Neural cell (in vitro differentiated cells): ENCODE data around the gene RPS6KC1. TPM values are rescaled to one million over a fixed set of nuclear protein-coding genes. Genes with fewer than 3 reads are reported as not detected.

Source experiments
- H2AFZ ChIP-seq: fragments of 200-600, 300-800 bp; sonication (generic), shearing (Covaris generic); 2 replicates; pipeline ENCODE4 v1.6.0; 2014; ENCODE audit warnings: low read depth, mild to moderate bottlenecking, antibody characterized with exemption, low read length, moderate library complexity
- H3F3A ChIP-seq: fragments of 200-600 bp; shearing (Covaris generic); 2 replicates; pipeline ENCODE4 v1.6.1; 2016; ENCODE audit warnings: mild to moderate bottlenecking, moderate library complexity, mixed read lengths, antibody characterized with exemption, low read length; ENCODE audit not compliant: insufficient read depth, poor library complexity, severe bottlenecking
- H3K27ac ChIP-seq: fragments of 200-600, 300-800 bp; sonication (generic), shearing (Covaris generic); 2 replicates; pipeline ENCODE4 v1.5.1; 2014; ENCODE audit warnings: mild to moderate bottlenecking, low read length, moderate library complexity
- H3K27me3 ChIP-seq: fragments of 300-800, 200-600 bp; sonication (generic), shearing (Covaris generic); 2 replicates; pipeline ENCODE4 v1.6.0; 2014; ENCODE audit warnings: mild to moderate bottlenecking, low read depth, low read length, moderate library complexity; ENCODE audit not compliant: insufficient read depth
- H3K36me3 ChIP-seq: fragments of 300-800, 200-600 bp; sonication (generic), shearing (Covaris generic); 2 replicates; pipeline ENCODE4 v1.5.1; 2014; ENCODE audit warnings: mild to moderate bottlenecking, antibody characterized with exemption, low read length, moderate library complexity; ENCODE audit not compliant: insufficient read depth
- H3K4me2 ChIP-seq: fragments of 300-800, 200-600 bp; sonication (generic), shearing (Covaris generic); 2 replicates; pipeline ENCODE4 v1.6.0; 2014; ENCODE audit warnings: mild to moderate bottlenecking, low read length
- H3K4me3 ChIP-seq: fragments of 300-800, 200-600 bp; sonication (generic), shearing (Covaris generic); 2 replicates; pipeline ENCODE4 v1.5.1; 2014; ENCODE audit warnings: mild to moderate bottlenecking, low read length, moderate library complexity
- H3K79me2 ChIP-seq: fragments of 200-600 bp; shearing (Covaris generic); replicated peaks from 2 replicates; pipeline ENCODE4 v1.6.0; 2014; ENCODE audit warnings: mild to moderate bottlenecking, low read length, moderate library complexity; ENCODE audit not compliant: insufficient read depth
- H3K9ac ChIP-seq: fragments of 300-800, 200-600 bp; sonication (generic), shearing (Covaris generic); 2 replicates; pipeline ENCODE4 v1.6.1; 2016; ENCODE audit warnings: mild to moderate bottlenecking, low read length, mixed read lengths
- H3K9me2 ChIP-seq: fragments of 200-600 bp; shearing (Covaris generic); 2 replicates; pipeline ENCODE4 v1.6.1; 2016; ENCODE audit warnings: mild to moderate bottlenecking, low read length, mixed read lengths; ENCODE audit not compliant: insufficient read depth
- H3K9me3 ChIP-seq: fragments of 200-600, 300-800 bp; sonication (generic), shearing (Covaris generic); 2 replicates; pipeline ENCODE4 v1.6.1; 2016; ENCODE audit warnings: mild to moderate bottlenecking, mixed run types, low read length, moderate library complexity, mixed read lengths
- H4K20me1 ChIP-seq: fragments of 200-600 bp; shearing (Covaris generic); 2 replicates; pipeline ENCODE4 v1.6.1; 2016; ENCODE audit warnings: mild to moderate bottlenecking, mixed run types; ENCODE audit not compliant: insufficient read depth
- EP300 ChIP-seq: fragments of 450-650 bp; conservative IDR thresholded peaks from 2 replicates; pipeline ENCODE4 v1.6.1; 2014; ENCODE audit warnings: antibody characterized with exemption, mild to moderate bottlenecking, moderate library complexity; ENCODE audit not compliant: poor library complexity, severe bottlenecking
- EZH2 ChIP-seq: fragments of 200-600, 300-800 bp; shearing (Covaris generic), sonication (generic); IDR thresholded peaks from 2 replicates; pipeline ENCODE4 v1.6.1; 2014; ENCODE audit warnings: antibody characterized with exemption, low read length, borderline replicate concordance, mild to moderate bottlenecking; ENCODE audit not compliant: insufficient read depth, poor library complexity, severe bottlenecking
- MXI1 ChIP-seq: fragments of 450-650 bp; conservative IDR thresholded peaks from 2 replicates; pipeline ENCODE4 v1.6.1; 2014; ENCODE audit warnings: antibody characterized with exemption, mild to moderate bottlenecking; ENCODE audit not compliant: poor library complexity, severe bottlenecking
- POLR2AphosphoS5 ChIP-seq: IDR thresholded peaks from 2 replicates; pipeline ENCODE4 v1.6.1; 2012
- RAD21 ChIP-seq: fragments of 450-650 bp; conservative IDR thresholded peaks from 2 replicates; pipeline ENCODE4 v1.6.1; 2014; ENCODE audit warnings: antibody characterized with exemption, mild to moderate bottlenecking, moderate library complexity
- SMC3 ChIP-seq: fragments of 450-650 bp; conservative IDR thresholded peaks from 2 replicates; pipeline ENCODE4 v1.6.1; 2014; ENCODE audit warnings: antibody characterized with exemption, mild to moderate bottlenecking, moderate library complexity; ENCODE audit not compliant: poor library complexity
- TAF1 ChIP-seq: IDR thresholded peaks from 2 replicates; pipeline ENCODE4 v1.6.1; 2012; ENCODE audit warnings: low read depth
- polyA plus RNA-seq: library from polyadenylated mRNA; depleted of rRNA; stranded (reverse); fragments of >200 nt; gene quantifications from 2 replicates; pipeline ENCODE4 v1.2.3, GENCODE V29; 2014
- TF ChIP-seq, protein P1 (sequence below): fragments of 450-650 bp; IDR thresholded peaks from 2 replicates; pipeline ENCODE4 v1.5.1; 2014; ENCODE audit warnings: antibody characterized with exemption, mild to moderate bottlenecking, moderate library complexity; ENCODE audit not compliant: poor library complexity, severe bottlenecking
- TF ChIP-seq, protein P2 (sequence below): IDR thresholded peaks from 2 replicates; pipeline ENCODE4 v1.6.1; 2012; ENCODE audit warnings: borderline replicate concordance

Gene RPS6KC1
- polyA plus RNA-seq, 1 donor from 2014 or later, result 28.1 TPM

DNA sequence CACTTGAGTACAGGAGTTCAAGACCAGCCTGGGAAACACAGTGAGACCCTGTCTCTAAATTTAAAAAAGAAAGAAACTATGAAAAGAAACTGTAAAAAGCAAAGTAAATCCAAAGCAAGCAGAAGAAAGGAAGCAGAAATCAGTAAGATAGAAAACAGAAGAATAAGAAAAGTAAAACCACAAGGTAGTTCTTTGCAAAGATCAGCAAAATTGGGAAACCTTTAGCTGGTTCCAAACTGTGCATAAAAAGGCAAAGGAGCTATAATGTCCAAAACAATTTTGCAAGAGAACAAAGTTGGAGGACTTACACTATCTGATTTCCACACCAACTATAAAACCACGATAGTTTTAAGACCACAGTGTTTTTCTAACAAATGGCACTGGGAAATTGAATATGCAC lies 218.8 kb downstream of the RPS6KC1 start:
- H3K9ac ChIP-seq, result no peak overlapping the region
- no peak overlapping the region for H3K4me3 ChIP-seq
- no peaks in the 10 kb centered on the region for H3K27me3 ChIP-seq
- peaks cover 3% of the 10 kb centered on the region for H3K9me3 ChIP-seq
- no peaks in the 10 kb centered on the region for H3K9me2 ChIP-seq
- no peaks in the 10 kb centered on the region for H3F3A ChIP-seq
- TF ChIP-seq EP300, result no peak
- no peak for TF ChIP-seq TAF1
- TF ChIP-seq, protein P1, sequence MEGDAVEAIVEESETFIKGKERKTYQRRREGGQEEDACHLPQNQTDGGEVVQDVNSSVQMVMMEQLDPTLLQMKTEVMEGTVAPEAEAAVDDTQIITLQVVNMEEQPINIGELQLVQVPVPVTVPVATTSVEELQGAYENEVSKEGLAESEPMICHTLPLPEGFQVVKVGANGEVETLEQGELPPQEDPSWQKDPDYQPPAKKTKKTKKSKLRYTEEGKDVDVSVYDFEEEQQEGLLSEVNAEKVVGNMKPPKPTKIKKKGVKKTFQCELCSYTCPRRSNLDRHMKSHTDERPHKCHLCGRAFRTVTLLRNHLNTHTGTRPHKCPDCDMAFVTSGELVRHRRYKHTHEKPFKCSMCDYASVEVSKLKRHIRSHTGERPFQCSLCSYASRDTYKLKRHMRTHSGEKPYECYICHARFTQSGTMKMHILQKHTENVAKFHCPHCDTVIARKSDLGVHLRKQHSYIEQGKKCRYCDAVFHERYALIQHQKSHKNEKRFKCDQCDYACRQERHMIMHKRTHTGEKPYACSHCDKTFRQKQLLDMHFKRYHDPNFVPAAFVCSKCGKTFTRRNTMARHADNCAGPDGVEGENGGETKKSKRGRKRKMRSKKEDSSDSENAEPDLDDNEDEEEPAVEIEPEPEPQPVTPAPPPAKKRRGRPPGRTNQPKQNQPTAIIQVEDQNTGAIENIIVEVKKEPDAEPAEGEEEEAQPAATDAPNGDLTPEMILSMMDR, result no peak
- TF ChIP-seq RAD21, result no peak
- no peak for TF ChIP-seq EZH2
- TF ChIP-seq SMC3, result no peak
- TF ChIP-seq POLR2AphosphoS5, result no peak
- TF ChIP-seq, protein P2, sequence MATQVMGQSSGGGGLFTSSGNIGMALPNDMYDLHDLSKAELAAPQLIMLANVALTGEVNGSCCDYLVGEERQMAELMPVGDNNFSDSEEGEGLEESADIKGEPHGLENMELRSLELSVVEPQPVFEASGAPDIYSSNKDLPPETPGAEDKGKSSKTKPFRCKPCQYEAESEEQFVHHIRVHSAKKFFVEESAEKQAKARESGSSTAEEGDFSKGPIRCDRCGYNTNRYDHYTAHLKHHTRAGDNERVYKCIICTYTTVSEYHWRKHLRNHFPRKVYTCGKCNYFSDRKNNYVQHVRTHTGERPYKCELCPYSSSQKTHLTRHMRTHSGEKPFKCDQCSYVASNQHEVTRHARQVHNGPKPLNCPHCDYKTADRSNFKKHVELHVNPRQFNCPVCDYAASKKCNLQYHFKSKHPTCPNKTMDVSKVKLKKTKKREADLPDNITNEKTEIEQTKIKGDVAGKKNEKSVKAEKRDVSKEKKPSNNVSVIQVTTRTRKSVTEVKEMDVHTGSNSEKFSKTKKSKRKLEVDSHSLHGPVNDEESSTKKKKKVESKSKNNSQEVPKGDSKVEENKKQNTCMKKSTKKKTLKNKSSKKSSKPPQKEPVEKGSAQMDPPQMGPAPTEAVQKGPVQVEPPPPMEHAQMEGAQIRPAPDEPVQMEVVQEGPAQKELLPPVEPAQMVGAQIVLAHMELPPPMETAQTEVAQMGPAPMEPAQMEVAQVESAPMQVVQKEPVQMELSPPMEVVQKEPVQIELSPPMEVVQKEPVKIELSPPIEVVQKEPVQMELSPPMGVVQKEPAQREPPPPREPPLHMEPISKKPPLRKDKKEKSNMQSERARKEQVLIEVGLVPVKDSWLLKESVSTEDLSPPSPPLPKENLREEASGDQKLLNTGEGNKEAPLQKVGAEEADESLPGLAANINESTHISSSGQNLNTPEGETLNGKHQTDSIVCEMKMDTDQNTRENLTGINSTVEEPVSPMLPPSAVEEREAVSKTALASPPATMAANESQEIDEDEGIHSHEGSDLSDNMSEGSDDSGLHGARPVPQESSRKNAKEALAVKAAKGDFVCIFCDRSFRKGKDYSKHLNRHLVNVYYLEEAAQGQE, result no peak
- TF ChIP-seq MXI1, result no peak
- no peaks in the 10 kb centered on the region for H4K20me1 ChIP-seq
- H3K4me2 ChIP-seq, result no peak overlapping the region
- H2AFZ ChIP-seq, result no peak overlapping the region
- H3K27ac ChIP-seq, result no peak overlapping the region
- H3K36me3 ChIP-seq, result no peaks in the 10 kb centered on the region
- H3K79me2 ChIP-seq, result no peaks in the 10 kb centered on the region

DNA sequence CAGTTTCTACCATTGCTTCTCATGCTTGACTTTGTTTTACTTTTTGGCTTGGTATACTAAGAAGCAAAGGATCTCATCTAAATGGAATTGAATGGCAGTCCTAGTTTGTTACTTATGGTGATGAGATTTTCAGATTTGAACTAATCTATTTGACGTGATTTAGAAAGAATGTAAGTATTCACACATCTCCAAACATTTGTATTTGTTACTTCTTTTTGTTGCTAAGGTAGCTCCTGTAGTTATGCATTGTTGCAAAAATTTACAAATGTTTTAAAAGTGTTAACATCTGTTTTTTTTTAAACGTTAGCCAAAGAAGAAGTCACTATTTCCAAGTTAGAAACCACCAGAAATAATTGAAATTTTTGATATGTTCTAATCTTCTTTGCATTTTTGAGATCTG lies 222.5 kb downstream of the RPS6KC1 start:
- H3K4me2 ChIP-seq, result no peak overlapping the region
- H3K36me3 ChIP-seq, result no peaks in the 10 kb centered on the region
- H3K27me3 ChIP-seq, result no peaks in the 10 kb centered on the region
- TF ChIP-seq, protein P2, result no peak
- TF ChIP-seq, protein P1, result no peak
- no peak overlapping the region for H3K9ac ChIP-seq
- no peaks in the 10 kb centered on the region for H3F3A ChIP-seq
- no peak overlapping the region for H3K4me3 ChIP-seq
- no peak overlapping the region for H2AFZ ChIP-seq
- H4K20me1 ChIP-seq, result no peaks in the 10 kb centered on the region
- no peaks in the 10 kb centered on the region for H3K9me3 ChIP-seq
- H3K9me2 ChIP-seq, result no peaks in the 10 kb centered on the region
- H3K27ac ChIP-seq, result no peak overlapping the region
- H3K79me2 ChIP-seq, result no peaks in the 10 kb centered on the region
